ENCODE results near the gene ST6GALNAC2.
A peak's percentile ranks its signal among the peaks of the same experiment; 100 is the strongest.
"Not testable (repeated sequence)": the region's sequence is repeated elsewhere in the genome, so short reads cannot be mapped to it uniquely, and the experiment has no call there.

The ST6GALNAC2 gene

GRCh38 chr17:76568811-76569221 is 16.8 kb downstream of the ST6GALNAC2 start:
- DNase-seq, result no peak

GRCh38 chr17:76567634-76568432 is 17.8 kb downstream of the ST6GALNAC2 start:
- no peak for DNase-seq

GRCh38 chr17:76566988-76567431 is 18.6 kb downstream of the ST6GALNAC2 start:
- no peak for DNase-seq

- DNase-seq, result no peak
Measured at GRCh38 chr17:76566613-76566943, 19.1 kb downstream of the ST6GALNAC2 start.

DNA sequence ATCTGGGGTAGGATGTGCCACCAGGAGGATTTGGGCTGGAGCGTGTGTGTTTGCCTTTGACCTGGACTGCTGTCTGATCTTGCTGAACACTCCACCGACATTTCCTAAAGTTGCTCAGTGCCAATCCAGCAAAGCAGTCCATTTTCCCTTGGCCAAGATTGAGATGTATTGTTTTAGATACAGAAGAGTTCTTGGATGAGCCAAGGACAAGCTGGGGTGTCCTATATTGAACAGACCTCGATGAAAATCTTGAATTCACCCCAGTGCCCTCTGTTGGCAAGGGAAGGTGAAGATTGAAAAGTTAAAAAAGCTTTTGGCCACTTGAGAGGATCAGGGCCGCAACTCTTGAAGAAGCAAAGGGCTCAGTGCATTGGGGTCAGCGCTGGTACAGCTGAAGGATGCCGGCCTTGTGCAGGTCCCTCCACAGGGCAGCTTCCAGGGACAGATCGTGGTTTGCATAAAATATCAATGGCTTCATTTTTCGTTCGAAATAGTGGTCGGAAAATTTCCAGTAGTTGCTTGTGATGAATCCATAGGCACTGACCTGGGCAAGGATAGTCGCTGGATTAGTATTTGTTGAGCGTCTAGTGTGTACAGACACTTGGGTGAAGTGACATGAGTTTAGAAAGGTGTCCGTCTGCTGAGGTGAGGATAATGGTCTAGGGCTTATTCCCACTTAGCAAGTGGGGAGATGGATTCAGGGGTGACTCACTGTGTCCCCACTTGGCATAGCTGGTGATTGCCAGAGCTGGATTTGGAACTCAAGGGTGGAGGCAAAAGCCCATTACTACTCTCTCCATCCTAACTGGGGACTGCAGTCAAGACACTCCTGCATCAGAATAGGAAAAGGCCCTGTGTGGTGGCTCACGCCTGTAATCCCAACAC is 19.7 kb downstream of the ST6GALNAC2 start:
- DNase-seq, result no peak

DNA sequence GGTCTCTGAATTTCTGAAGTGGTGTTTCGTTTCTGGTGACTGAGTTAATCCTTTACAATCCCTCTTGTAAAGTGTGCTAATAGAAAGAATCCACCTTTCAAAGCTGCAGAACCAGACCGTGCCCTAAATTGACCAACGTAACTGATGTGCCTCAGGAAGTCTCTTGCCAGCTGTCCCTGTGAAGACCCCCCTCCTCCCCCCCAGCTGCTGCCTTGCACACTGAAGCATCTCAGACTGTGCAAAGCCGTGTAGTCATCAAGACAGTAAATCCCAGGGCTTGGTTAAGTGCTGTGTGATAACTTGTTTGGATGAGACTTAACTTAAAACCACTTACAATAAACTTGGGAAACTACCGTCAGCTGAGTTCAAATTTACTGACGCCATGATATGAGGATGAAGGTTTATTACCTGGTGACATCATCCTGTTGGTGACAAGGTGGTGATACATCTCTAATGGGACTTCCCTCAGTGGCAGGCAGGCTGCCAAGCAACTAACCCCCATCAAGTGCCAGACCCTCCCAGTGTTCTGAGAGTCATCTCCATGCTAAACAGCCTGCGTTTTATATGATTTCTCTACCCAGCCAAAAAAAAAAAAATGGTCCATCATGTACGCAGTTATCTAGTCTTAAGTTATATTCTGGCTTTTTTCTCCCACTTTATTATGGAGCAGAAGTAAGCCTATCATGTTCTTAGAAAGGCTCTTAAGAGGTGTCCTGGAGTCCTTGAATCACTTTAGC is 20.5 kb downstream of the ST6GALNAC2 start:
- not testable (repeated sequence) for DNase-seq

DNA sequence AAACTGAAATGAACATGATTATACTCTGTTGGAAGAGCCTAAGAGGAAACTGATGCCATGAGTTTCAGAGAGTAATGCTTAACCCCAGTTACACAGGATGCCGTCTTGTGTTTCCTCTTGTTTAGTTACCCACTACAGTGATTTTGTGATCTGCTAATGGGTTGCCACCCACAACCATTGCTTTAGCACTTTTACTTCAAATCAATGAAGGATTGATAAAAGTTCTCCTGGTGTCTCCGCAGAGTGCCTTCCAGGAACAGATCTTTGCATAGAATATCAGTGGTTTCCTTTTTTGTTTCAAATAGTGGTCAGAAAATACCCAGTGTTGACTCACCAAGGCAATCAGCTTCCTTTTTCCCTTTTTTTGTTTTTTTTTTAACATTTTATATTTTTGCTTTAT is 22.3 kb downstream of the ST6GALNAC2 start:
- DNase-seq, result not testable (repeated sequence)

- no peak for DNase-seq
Measured at GRCh38 chr17:76562734-76563148, 22.9 kb downstream of the ST6GALNAC2 start.

DNA sequence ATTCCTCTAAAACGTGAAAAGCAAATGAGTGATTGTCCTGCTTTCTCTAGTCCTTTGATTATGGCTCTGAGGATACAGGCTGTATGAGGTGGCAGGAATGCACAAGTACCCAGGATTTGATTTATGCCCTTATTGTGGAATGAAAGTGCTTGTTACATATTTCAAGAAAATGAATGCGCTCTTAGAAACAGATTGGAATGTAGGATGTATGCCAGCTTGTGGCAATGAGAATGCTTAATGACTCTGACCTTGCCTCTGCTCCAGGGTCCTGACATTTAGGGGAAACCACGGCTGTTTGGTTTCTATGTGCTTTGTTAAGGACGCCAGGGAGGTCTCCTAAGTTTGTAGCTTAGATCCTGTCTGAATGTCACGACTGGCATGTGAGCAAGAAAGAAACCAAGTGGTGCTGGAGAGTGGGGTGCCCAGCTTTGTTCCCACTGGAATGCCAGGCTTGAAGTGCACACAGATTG is 23.8 kb downstream of the ST6GALNAC2 start:
- no peak for DNase-seq

GRCh38 chr17:76561332-76561731 is 24.3 kb downstream of the ST6GALNAC2 start:
- DNase-seq, result no peak

GRCh38 chr17:76560877-76561221 is 24.8 kb downstream of the ST6GALNAC2 start:
- DNase-seq, result no peak

DNA sequence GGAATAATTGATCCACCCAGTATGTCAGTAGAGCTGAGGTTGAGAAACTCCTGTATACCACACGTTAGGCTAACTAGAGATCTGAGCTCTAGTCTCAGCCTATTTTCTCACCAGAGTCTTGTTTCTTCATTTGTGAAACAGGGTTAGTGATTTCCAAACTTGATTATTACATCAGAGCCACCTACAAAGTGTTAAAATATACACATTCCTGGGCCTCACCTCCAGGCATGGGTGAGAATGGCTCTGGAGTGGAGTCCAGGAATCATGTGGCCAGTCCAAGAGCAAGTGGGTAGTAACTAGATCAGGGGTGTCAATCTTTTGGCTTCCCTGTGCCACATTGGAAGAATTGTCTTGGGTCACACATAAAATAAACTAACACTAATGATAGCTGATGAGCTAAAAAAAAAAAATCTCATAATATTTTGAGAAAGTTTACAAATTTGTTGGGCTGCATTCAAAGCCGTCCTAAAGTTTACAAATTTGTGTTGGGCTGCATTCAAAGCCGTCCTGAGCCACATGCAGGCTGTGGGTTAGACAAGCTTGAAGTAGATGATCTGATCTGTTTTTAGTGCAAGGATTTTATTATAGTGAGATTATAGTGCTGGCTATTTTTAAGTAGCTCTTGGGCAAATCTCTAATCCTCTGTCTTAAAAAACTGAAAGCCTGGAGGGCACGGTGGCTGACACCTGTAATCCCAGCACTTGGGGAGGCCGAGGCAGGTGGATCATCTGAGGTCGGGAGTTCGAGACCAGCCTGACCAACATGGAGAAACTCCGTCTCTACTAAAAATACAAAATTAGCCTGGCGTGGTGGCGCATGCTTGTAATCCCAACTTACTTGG is 25.4 kb downstream of the ST6GALNAC2 start:
- DNase-seq, result no peak

- DNase-seq, result not testable (repeated sequence)
Measured at GRCh38 chr17:76559460-76559859, 26.2 kb downstream of the ST6GALNAC2 start.

GRCh38 chr17:76558198-76559095 is 27.2 kb downstream of the ST6GALNAC2 start:
- DNase-seq, result no peak

DNA sequence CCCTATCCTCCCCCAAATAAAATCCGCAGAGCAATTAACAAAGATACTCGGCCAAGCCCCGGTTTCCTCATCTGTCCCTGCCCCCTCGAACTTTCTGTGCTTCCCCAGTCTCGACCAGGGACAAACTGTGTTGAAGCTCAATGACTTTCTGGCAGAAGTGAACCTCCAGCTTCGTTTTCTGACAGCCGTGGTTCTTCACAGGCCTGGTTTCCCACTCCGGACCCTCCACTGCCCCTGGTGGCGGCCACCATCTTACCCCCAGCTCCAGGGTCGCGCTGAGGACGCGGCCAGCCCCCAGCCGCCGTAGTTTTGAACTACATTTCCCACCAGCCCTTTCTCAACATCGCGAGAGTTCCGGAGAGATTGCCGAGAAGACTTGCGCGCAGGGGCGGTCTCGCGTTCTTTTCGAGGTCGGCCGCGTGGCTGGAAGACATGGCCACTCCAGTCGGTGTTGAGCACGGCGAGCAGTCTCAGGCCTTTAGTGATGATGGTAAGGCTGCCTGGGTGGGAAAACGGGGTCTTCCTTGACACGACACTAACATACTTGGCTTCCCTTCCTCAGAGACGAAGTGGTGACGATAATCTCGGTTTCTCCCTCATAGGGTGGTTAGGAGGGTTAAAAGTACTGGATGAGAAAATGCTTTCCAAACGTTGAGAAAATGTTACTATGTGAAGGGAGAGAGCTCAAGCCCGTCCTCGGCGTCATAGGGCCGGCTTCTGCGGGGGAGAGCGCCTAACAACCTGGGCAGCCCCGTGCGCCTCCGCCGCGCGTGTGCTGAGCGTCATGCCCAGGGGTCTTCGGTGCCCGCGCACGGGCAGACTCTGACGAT is 28.1 kb downstream of the ST6GALNAC2 start:
- peak; percentile 94 for DNase-seq

- DNase-seq, result no peak
Measured at GRCh38 chr17:76556765-76557367, 28.8 kb downstream of the ST6GALNAC2 start.

- DNase-seq, result peak; percentile 29
Measured at GRCh38 chr17:76554131-76554530, 31.5 kb downstream of the ST6GALNAC2 start.

- DNase-seq, result no peak
Measured at GRCh38 chr17:76553178-76553908, 32.3 kb downstream of the ST6GALNAC2 start.

DNA sequence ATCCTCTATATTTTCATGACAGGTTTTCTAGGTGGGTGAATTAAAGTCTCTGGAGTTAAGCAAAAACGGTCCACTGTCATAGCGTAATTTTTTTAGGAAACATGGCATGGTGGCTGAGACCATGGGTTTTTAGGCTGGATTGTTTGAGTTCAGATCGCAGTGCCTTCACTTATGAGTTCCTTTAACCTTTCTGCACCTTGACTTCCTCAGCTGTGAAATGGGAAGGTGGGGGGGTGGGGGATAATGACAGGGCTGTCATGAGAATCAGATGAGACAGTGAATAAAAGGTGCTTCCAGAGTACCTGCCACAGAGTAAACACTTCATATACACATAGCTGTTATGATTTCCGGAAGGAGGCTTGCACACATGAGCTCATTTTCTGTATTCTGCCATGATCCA is 34.0 kb downstream of the ST6GALNAC2 start:
- no peak for DNase-seq
